K562 (cell line): Measurements from ENCODE around the gene PLOD1. TPM values are rescaled to one million over a fixed set of nuclear protein-coding genes. Genes with fewer than 3 reads are reported as not detected.

Experiments used
- ARID2 ChIP-seq: fragments of 450-650 bp; IDR thresholded peaks from 2 replicates; pipeline ENCODE4 v1.6.1; 2017; ENCODE audit warnings: antibody characterized with exemption, mild to moderate bottlenecking
- ATF7 ChIP-seq: fragments of 450-650 bp; IDR thresholded peaks from 2 replicates; pipeline ENCODE4 v1.7.1; 2014; ENCODE audit warnings: mild to moderate bottlenecking, moderate library complexity
- BRCA1 ChIP-seq, 2 experiments: fragments of 450-650 bp in 1 of 2; sonication (generic) in 1 of 2; formaldehyde crosslinking in 1 of 2; IDR thresholded peaks; 2 replicates each; pipeline versions ENCODE4 v1.5.0 to v1.6.1; 2017 to 2020; ENCODE audit warnings: mild to moderate bottlenecking in 1 of 2, missing genetic modification reagents in 1 of 2
- CCAR2 ChIP-seq: fragments of 200-400 bp; formaldehyde crosslinking; IDR thresholded peaks from 2 replicates; pipeline ENCODE4 v1.6.1; 2017; ENCODE audit warnings: mild to moderate bottlenecking, low read depth, low read length
- CREBBP ChIP-seq: IDR thresholded peaks from one replicate; pipeline ENCODE4 v1.6.1; 2012; ENCODE audit warnings: low read depth, mild to moderate bottlenecking, control low read depth, inconsistent platforms, low read length
- CTBP1 ChIP-seq: fragments of 450-650 bp; IDR thresholded peaks from 2 replicates; pipeline ENCODE4 v1.6.1; 2016; ENCODE audit warnings: borderline replicate concordance
- EHMT2 ChIP-seq: fragments of 450-650 bp; IDR thresholded peaks from 2 replicates; pipeline ENCODE4 v1.6.1; 2018; ENCODE audit warnings: antibody characterized with exemption
- HDAC2 ChIP-seq: fragments of 450-650 bp; IDR thresholded peaks from 2 replicates; pipeline ENCODE4 v1.6.1; 2016; ENCODE audit warnings: mild to moderate bottlenecking
- NFATC3 ChIP-seq: fragments of 450-650 bp; IDR thresholded peaks from 2 replicates; pipeline ENCODE4 v1.6.1; 2017; ENCODE audit warnings: mild to moderate bottlenecking
- NFRKB ChIP-seq: fragments of 450-650 bp; IDR thresholded peaks from 2 replicates; pipeline ENCODE4 v1.6.1; 2016; ENCODE audit warnings: low read depth
- PHB ChIP-seq: fragments of 250-450 bp; sonication (Bioruptor Pico); IDR thresholded peaks from 2 replicates; pipeline ENCODE4 v1.5.0; 2021
- PURB ChIP-seq: sonication (generic); formaldehyde crosslinking; IDR thresholded peaks from 2 replicates; pipeline ENCODE4 v1.9.0; 2021; ENCODE audit warnings: low read depth, mild to moderate bottlenecking, missing genetic modification reagents
- RCOR1 ChIP-seq, 2 experiments: IDR thresholded peaks; 2 replicates each; pipeline ENCODE4 v1.6.1; 2012; ENCODE audit warnings: low read depth in 2 of 2, low read length in 2 of 2, borderline replicate concordance in 1 of 2, improper control_type of control experiment in 1 of 2
- SAP30 ChIP-seq: fragments of 200-600 bp; sonication (generic); IDR thresholded peaks from 2 replicates; pipeline ENCODE4 v1.6.1; 2012; ENCODE audit warnings: borderline replicate concordance, low read depth, mild to moderate bottlenecking, moderate library complexity, low read length, control low read depth, inconsistent platforms; ENCODE audit not compliant: insufficient read depth, poor library complexity, severe bottlenecking
- STAG1 ChIP-seq: sonication (generic); formaldehyde crosslinking; IDR thresholded peaks from 2 replicates; pipeline ENCODE4 v1.5.0; 2020; ENCODE audit warnings: missing genetic modification reagents, borderline replicate concordance
- TEAD1 ChIP-seq, 2 experiments: fragments of 450-650 bp in 1 of 2; sonication (generic) in 1 of 2; formaldehyde crosslinking; IDR thresholded peaks; 2 replicates each; pipeline versions ENCODE4 v1.4.0 to v1.8.0; 2020 to 2022; ENCODE audit warnings: mild to moderate bottlenecking in 2 of 2, missing genetic modification reagents in 1 of 2
- ZFX ChIP-seq: sonication (generic); formaldehyde crosslinking; IDR thresholded peaks from 2 replicates; pipeline ENCODE4 v1.8.0; 2022; ENCODE audit warnings: mild to moderate bottlenecking, missing genetic modification reagents, moderate library complexity
- polyA plus RNA-seq, 8 experiments: library from polyadenylated mRNA; depleted of rRNA in 4 of 8; stranded (reverse) in 5 of 8; unstranded in 3 of 8; fragments of >200 nt; fragmentation: Nextera tagmentation in 2 of 8; fragmentation: Illumina TruSeq in 1 of 8; extraction: Ambion mirVana in 2 of 8; extraction: Trizol in 1 of 8; gene quantifications; 2 replicates each; pipeline versions ENCODE4 v1.2.1 to v1.2.3, GENCODE V29; 2011 to 2014; ENCODE audit warnings: inconsistent platforms in 1 of 8, missing spikeins in 1 of 8
- total RNA-seq, 7 experiments: library from RNA; depleted of rRNA in 6 of 7; stranded (reverse); fragments of >200 nt in 6 of 7; fragmentation: Illumina TruSeq in 2 of 7; extraction: Trizol in 2 of 7; gene quantifications; 2 replicates each; pipeline versions ENCODE4 v1.2.1 to v1.2.3, GENCODE V29; 2011 to 2021; ENCODE audit warnings: low replicate concordance in 1 of 7
- TF ChIP-seq, protein P1 (sequence below): fragments of 450-650 bp; IDR thresholded peaks from 2 replicates; pipeline ENCODE4 v1.6.1; 2016; ENCODE audit warnings: low read depth, mild to moderate bottlenecking, moderate library complexity
- TF ChIP-seq, protein P2 (sequence below): sonication (generic); formaldehyde crosslinking; IDR thresholded peaks from 2 replicates; pipeline ENCODE4 v1.4.0; 2020; ENCODE audit warnings: mild to moderate bottlenecking, missing genetic modification reagents
- TF ChIP-seq, protein P3 (sequence below): fragments of 250-450 bp; sonication (Bioruptor Pico); IDR thresholded peaks from 2 replicates; pipeline ENCODE4 v1.5.0; 2020; ENCODE audit warnings: mild to moderate bottlenecking, borderline replicate concordance
- TF ChIP-seq, protein P4 (sequence below): fragments of 450-650 bp; IDR thresholded peaks from 2 replicates; pipeline ENCODE4 v1.6.1; 2016; ENCODE audit warnings: mild to moderate bottlenecking

Gene PLOD1
- total and polyA plus RNA-seq, 9 of the 15 experiments (the other 6 are each of a cell fraction or from before 2014, with no cell fraction given), result 16.6 to 90.8 (median 52.7) TPM

DNA sequence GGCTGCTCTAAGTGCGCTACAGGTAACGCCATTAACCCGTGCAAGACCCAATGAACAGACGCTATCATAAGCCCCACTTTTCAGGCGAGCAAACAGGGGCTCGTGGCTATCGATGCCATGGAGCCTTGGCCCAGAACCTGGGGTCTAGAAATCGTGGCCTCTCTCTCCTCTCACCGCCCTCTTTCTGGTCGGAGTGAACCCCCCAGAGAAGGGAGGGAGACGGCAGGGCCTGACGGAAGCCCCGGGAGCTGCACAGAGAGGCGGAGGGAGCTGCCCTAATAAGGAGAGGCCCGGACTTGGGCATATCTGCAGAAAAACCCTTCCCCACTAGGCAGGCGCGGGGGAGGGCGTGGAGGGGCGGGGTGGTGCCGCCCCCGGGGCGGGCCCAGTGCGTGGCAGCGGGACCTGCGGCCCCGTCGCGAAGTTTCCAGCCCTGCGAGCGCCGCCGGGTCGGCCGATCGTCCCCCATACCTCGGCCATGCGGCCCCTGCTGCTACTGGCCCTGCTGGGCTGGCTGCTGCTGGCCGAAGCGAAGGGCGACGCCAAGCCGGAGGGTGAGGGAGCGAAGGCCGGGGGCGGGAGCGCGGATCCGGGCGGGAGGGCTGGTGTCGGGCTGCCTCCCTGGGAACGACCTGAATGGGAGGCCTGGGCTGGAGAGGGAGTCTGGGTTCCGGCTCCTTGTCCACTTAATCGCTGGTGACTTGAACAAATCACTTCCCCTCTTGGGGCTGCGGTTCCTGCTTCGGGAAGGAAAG is at the start of gene PLOD1 (continued):
- TF ChIP-seq STAG1 (CRISPR knock-in tag) (no peak), HDAC2 (no peak; the same call in 1 of the 2 replicates), ATF7 (peak; percentile 62), ARID2 (peak; percentile 6; the same call in 1 of the 2 replicates), EHMT2 (no peak), PURB (CRISPR knock-in tag) (no peak), RCOR1 (IDR thresholded peaks at IDR 0.05; ENCODE audit: borderline replicate concordance in 1 of 2, low read depth in 2 of 2, low read length in 2 of 2) (peak in 1 of 2 experiments; percentile 13; a peak in 1 of 4 replicates), ZFX (peak; percentile 98), CTBP1 (peak; percentile 69), NFATC3 (no peak), NFRKB (peak; percentile 63; the same call in 1 of the 2 replicates), CREBBP (no peak), CCAR2 (0 out of 2 replicates have a peak, but pooled peaks have one; percentile 16), SAP30 (peak; percentile 76), BRCA1 (IDR thresholded peaks at IDR 0.05) (no peak), BRCA1 (CRISPR knock-in tag; IDR thresholded peaks at IDR 0.05) (no peak), TEAD1 (CRISPR knock-in tag; IDR thresholded peaks at IDR 0.05) (0 out of 4 replicates have a peak, but pooled peaks of 1 of the 2 experiments have one; percentile 52), PHB (CRISPR knock-in tag) (0 out of 2 replicates have a peak, but pooled peaks have one; percentile 46)
- TF ChIP-seq, protein P1, sequence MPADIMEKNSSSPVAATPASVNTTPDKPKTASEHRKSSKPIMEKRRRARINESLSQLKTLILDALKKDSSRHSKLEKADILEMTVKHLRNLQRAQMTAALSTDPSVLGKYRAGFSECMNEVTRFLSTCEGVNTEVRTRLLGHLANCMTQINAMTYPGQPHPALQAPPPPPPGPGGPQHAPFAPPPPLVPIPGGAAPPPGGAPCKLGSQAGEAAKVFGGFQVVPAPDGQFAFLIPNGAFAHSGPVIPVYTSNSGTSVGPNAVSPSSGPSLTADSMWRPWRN, result no peak
- TF ChIP-seq, protein P2, sequence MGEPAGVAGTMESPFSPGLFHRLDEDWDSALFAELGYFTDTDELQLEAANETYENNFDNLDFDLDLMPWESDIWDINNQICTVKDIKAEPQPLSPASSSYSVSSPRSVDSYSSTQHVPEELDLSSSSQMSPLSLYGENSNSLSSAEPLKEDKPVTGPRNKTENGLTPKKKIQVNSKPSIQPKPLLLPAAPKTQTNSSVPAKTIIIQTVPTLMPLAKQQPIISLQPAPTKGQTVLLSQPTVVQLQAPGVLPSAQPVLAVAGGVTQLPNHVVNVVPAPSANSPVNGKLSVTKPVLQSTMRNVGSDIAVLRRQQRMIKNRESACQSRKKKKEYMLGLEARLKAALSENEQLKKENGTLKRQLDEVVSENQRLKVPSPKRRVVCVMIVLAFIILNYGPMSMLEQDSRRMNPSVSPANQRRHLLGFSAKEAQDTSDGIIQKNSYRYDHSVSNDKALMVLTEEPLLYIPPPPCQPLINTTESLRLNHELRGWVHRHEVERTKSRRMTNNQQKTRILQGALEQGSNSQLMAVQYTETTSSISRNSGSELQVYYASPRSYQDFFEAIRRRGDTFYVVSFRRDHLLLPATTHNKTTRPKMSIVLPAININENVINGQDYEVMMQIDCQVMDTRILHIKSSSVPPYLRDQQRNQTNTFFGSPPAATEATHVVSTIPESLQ, result 0 out of 2 replicates have a peak, but pooled peaks have one; percentile 59
- TF ChIP-seq, protein P3, sequence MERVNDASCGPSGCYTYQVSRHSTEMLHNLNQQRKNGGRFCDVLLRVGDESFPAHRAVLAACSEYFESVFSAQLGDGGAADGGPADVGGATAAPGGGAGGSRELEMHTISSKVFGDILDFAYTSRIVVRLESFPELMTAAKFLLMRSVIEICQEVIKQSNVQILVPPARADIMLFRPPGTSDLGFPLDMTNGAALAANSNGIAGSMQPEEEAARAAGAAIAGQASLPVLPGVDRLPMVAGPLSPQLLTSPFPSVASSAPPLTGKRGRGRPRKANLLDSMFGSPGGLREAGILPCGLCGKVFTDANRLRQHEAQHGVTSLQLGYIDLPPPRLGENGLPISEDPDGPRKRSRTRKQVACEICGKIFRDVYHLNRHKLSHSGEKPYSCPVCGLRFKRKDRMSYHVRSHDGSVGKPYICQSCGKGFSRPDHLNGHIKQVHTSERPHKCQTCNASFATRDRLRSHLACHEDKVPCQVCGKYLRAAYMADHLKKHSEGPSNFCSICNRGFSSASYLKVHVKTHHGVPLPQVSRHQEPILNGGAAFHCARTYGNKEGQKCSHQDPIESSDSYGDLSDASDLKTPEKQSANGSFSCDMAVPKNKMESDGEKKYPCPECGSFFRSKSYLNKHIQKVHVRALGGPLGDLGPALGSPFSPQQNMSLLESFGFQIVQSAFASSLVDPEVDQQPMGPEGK (CRISPR knock-in tag), result no peak
- TF ChIP-seq, protein P4, sequence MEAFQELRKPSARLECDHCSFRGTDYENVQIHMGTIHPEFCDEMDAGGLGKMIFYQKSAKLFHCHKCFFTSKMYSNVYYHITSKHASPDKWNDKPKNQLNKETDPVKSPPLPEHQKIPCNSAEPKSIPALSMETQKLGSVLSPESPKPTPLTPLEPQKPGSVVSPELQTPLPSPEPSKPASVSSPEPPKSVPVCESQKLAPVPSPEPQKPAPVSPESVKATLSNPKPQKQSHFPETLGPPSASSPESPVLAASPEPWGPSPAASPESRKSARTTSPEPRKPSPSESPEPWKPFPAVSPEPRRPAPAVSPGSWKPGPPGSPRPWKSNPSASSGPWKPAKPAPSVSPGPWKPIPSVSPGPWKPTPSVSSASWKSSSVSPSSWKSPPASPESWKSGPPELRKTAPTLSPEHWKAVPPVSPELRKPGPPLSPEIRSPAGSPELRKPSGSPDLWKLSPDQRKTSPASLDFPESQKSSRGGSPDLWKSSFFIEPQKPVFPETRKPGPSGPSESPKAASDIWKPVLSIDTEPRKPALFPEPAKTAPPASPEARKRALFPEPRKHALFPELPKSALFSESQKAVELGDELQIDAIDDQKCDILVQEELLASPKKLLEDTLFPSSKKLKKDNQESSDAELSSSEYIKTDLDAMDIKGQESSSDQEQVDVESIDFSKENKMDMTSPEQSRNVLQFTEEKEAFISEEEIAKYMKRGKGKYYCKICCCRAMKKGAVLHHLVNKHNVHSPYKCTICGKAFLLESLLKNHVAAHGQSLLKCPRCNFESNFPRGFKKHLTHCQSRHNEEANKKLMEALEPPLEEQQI, result no peak
